Muscle layer of duodenum (tissue), 2 donors: ENCODE data around the gene TCEANC2.
"Not testable (repeated sequence)": the region's sequence is repeated elsewhere in the genome, so short reads cannot be mapped to it uniquely, and the experiment has no call there.

Experiments used
- H3K27ac ChIP-seq: one replicate; pipeline ENCODE4 v1.7.0; 2013; ENCODE audit warnings: mild to moderate bottlenecking, low read length
- H3K27me3 ChIP-seq: one replicate; pipeline ENCODE4 v1.7.0; 2013; ENCODE audit warnings: low read depth, mild to moderate bottlenecking, control low read depth, low read length
- H3K36me3 ChIP-seq, 2 donors: one replicate each; pipeline ENCODE4 v1.7.0; 2013; ENCODE audit warnings: low read length in 2 of 2, control low read depth in 1 of 2, mild to moderate bottlenecking in 1 of 2; ENCODE audit not compliant: insufficient read depth in 2 of 2, control insufficient read depth in 1 of 2
- H3K4me1 ChIP-seq, 2 donors: one replicate each; pipeline ENCODE4 v1.7.0; 2013; ENCODE audit warnings: low read length in 2 of 2, mild to moderate bottlenecking in 2 of 2, control low read depth in 1 of 2, moderate library complexity in 1 of 2; ENCODE audit not compliant: insufficient read depth in 2 of 2, control insufficient read depth in 1 of 2
- H3K4me3 ChIP-seq, 2 donors: one replicate each; pipeline ENCODE4 v1.7.0; 2013; ENCODE audit warnings: low read length in 2 of 2, low read depth in 1 of 2, mild to moderate bottlenecking in 1 of 2
- H3K9me3 ChIP-seq, 2 donors: one replicate each; pipeline ENCODE4 v1.7.0; 2013; ENCODE audit warnings: low read length in 2 of 2, control low read depth in 1 of 2, mild to moderate bottlenecking in 1 of 2; ENCODE audit not compliant: control insufficient read depth in 1 of 2
- donor health status: healthy.

Gene TCEANC2

GRCh38 chr1:54028306-54029251 is 24.8 kb upstream of the TCEANC2 start:
- H3K27me3 ChIP-seq: no peaks in the 10 kb centered on the region
- no peaks in the 10 kb centered on the region for H3K9me3 ChIP-seq
- H3K27ac ChIP-seq: no peak overlapping the region
- no peak overlapping the region for H3K4me3 ChIP-seq
- no peaks in the 10 kb centered on the region for H3K4me1 ChIP-seq
- peaks cover 20 to 31% of the 10 kb centered on the region in 2 donors for H3K36me3 ChIP-seq

GRCh38 chr1:54037476-54037875 is 15.9 kb upstream of the TCEANC2 start:
- peaks cover 0 to 4% of the 10 kb centered on the region in 2 donors for H3K4me1 ChIP-seq
- no peak overlapping the region for H3K4me3 ChIP-seq
- no peaks in the 10 kb centered on the region for H3K27me3 ChIP-seq
- H3K36me3 ChIP-seq: peaks cover 42 to 89% of the 10 kb centered on the region in 2 donors
- no peaks in the 10 kb centered on the region for H3K9me3 ChIP-seq
- H3K27ac ChIP-seq: no peak overlapping the region

GRCh38 chr1:54041806-54042205 is 11.6 kb upstream of the TCEANC2 start:
- Histone ChIP-seq H3K27me3 (no peaks in the 10 kb centered on the region), H3K4me3 (no peak overlapping the region), H3K36me3 (peaks cover 39 to 62% of the 10 kb centered on the region in 2 donors), H3K27ac (no peak overlapping the region), H3K9me3 (no peaks in the 10 kb centered on the region), H3K4me1 (peaks cover 0 to 12% of the 10 kb centered on the region in 2 donors)

DNA sequence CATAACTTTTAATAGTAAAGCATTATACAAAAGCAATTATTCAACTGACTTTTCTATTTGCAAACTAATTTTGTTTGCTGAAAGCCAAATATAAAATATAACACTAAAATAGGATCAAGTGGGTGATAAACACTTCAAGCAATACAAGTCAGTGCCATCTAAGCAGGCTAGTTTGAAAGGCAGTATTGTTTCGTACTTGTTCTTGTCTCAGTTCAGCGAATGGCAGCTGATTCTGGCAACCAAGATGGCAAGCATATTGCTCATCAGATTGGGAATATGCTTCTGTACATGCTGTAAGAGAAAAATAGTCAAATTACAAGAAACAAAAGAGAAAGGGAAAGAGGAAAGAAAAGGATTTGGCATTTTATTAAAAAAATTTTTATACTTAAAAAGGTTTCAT is 7.9 kb upstream of the TCEANC2 start:
- peaks cover 24 to 30% of the 10 kb centered on the region in 2 donors for H3K36me3 ChIP-seq
- H3K9me3 ChIP-seq: no peaks in the 10 kb centered on the region
- no peaks in the 10 kb centered on the region for H3K27me3 ChIP-seq
- peaks cover 0 to 39% of the 10 kb centered on the region in 2 donors for H3K4me1 ChIP-seq
- no peak overlapping the region for H3K4me3 ChIP-seq
- no peak overlapping the region for H3K27ac ChIP-seq

GRCh38 chr1:54046671-54047383 is 6.6 kb upstream of the TCEANC2 start:
- Histone ChIP-seq H3K36me3 (peaks cover 11 to 18% of the 10 kb centered on the region in 2 donors), H3K4me3 (no peak overlapping the region), H3K9me3 (no peaks in the 10 kb centered on the region), H3K27me3 (no peaks in the 10 kb centered on the region), H3K27ac (no peak overlapping the region), H3K4me1 (peaks cover 0 to 52% of the 10 kb centered on the region in 2 donors)

- H3K4me3 ChIP-seq: no peak overlapping the region
- peaks cover 3 to 14% of the 10 kb centered on the region in 2 donors for H3K36me3 ChIP-seq
Measured at GRCh38 chr1:54047384-54048305, 5.8 kb upstream of the TCEANC2 start.

DNA sequence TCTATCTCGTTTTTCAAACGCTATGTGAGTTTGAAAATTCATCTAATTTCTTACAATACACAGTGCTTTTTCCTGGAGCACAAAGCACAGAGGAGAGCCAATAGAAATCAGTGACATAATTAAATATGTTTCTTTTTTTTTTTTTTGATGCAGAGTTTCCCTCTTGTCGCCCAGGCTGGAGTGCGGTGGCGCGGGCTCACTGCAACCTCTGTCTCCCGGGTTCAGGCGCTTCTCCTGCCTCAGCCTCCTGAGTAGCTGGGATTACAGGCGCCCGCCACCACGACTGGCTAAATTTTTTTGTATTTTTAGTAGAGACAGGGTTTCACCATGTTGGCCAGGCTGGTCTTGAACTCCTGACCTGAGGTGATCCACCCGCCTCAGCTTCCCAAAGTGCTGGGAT is 3.0 kb upstream of the TCEANC2 start:
- H3K27me3 ChIP-seq, H3K27ac ChIP-seq, H3K9me3 ChIP-seq, H3K4me3 ChIP-seq, H3K36me3 ChIP-seq: not testable (repeated sequence)
- peaks cover 9 to 59% of the 10 kb centered on the region in 2 donors for H3K4me1 ChIP-seq

More at GRCh38 chr1:54047384-54048305, 5.8 kb upstream of the TCEANC2 start:
- H3K27ac ChIP-seq: no peak overlapping the region
- H3K4me1 ChIP-seq: peaks cover 0 to 55% of the 10 kb centered on the region in 2 donors
- H3K9me3 ChIP-seq: no peaks in the 10 kb centered on the region
- no peaks in the 10 kb centered on the region for H3K27me3 ChIP-seq

GRCh38 chr1:54051933-54052430 is 1.4 kb upstream of the TCEANC2 start:
- Histone ChIP-seq H3K27ac (peak overlapping the region; percentile 99), H3K27me3 (no peaks in the 10 kb centered on the region), H3K36me3 (peaks cover 0 to 10% of the 10 kb centered on the region in 2 donors), H3K9me3 (no peaks in the 10 kb centered on the region), H3K4me1 (peaks cover 9 to 57% of the 10 kb centered on the region in 2 donors), H3K4me3 (peak overlapping the region; percentile 98 to 100)

GRCh38 chr1:54052431-54052933 is 926 bp upstream of the TCEANC2 start:
- H3K36me3 ChIP-seq: peaks cover 0 to 10% of the 10 kb centered on the region in 2 donors
- peak overlapping the region; percentile 99 for H3K27ac ChIP-seq
- H3K4me1 ChIP-seq: peaks cover 9 to 56% of the 10 kb centered on the region in 2 donors
- no peaks in the 10 kb centered on the region for H3K27me3 ChIP-seq
- H3K9me3 ChIP-seq: no peaks in the 10 kb centered on the region
- H3K4me3 ChIP-seq: peak overlapping the region; percentile 98 to 100

DNA sequence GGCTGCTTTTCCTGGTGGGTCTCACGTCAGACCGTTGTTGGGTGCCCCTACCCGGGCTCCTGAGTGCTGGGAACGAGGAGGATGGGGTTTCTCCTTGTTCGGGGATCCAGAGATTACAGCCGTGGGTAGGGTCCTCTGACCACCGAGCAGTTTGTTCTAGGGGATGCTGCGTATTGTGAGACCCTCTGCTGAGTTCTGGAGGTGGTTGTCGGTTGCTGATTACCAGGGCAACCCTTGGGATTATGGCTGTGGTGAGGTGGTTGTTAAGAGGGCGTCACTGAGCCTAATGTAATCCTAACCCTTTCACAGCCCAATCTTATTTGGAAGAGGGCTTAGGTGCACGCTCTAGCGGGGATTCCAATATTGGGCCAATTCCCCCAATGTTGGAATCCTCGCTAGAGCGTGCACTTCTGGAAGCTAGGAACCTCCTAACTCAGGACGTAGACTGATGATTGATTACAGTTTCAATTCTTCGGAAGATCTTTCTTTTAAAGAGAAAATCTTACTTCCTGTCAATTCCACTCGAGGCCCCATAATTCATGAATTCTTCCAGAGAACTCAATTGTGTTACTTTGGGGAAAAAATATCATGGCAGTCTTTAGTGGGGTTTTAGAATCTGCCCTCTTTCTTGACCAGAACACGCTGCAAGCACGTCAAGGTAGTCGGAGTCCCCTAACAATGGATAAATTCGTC is 483 bp downstream of the TCEANC2 start:
- H3K4me3 ChIP-seq: peak overlapping the region; percentile 98 to 100
- no peaks in the 10 kb centered on the region for H3K27me3 ChIP-seq
- H3K4me1 ChIP-seq: peaks cover 9 to 41% of the 10 kb centered on the region in 2 donors
- no peaks in the 10 kb centered on the region for H3K9me3 ChIP-seq
- H3K27ac ChIP-seq: peak overlapping the region; percentile 99
- H3K36me3 ChIP-seq: peaks cover 0 to 10% of the 10 kb centered on the region in 2 donors
